Measurements from ENCODE around the gene LAMTOR5.
"Not testable (repeated sequence)": the region's sequence is repeated elsewhere in the genome, so short reads cannot be mapped to it uniquely, and the experiment has no call there.

Gene LAMTOR5

DNA sequence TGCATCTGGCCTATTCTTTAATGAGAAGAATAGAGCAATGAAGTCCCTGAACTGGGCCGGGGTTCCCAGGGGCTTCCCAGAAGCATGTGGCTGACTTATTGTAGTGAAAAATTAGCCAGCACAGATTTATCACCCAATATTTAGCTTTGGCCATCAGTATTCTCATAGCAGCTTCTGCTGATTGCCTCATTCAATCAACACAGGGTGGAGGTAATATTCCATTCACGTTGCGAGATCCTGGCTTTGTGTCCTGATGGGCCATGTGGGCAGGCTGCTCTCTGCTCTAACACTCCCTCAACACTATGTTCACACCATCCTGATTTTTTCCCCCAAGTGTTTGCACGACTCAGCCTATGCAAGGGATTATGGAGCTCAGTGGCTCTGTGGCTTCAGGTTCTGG is 21.5 kb upstream of the LAMTOR5 start:
- DNase-seq (ENCODE audit: low read depth, low spot score) = no peak

DNA sequence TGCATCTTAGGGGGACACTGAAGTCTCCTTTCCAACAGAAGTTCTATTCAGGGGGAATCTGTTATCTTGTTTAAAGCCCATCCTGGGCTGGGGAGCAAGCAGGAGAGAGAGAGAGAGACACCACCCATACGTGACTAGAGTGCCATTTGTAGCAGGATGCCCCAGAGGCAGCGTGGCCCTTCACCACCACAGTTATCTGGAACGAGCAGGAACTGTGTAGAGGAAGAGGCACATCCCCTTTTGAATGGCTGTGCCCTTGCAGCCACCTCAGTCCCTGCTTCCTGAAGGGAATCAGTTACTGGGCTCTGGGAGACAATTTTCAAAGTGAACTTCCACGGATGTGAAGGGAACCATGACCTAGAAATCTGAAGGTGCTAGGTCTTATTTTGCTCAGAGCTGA is 19.4 kb upstream of the LAMTOR5 start:
- DNase-seq (ENCODE audit: low read depth, low spot score) = no peak

DNA sequence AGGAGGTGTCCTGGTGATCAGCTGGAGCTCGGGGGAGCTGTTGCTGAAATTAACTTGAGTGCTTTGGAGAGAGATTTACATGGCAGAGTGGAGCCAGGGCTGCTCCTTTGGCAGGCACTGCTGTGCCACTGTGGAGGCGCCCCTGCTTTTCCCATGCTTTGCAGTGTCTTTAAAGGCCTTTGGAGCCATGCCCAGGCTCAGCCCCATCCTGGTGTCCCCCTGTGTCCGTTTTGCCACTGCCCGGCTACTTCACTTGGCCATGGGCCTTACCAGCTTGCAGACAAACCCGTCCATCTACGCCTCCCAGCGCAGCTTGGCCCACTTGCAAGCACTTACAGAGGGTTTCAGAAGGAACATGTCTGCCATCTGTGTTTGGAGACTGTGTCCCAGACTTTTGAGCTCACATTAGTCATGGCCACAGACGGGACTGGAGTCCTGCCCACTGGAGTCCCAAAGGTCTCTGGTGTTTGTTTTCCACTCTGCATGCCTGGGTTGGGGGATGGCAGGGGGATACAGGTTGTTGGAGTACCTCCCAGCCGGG is 18.2 kb upstream of the LAMTOR5 start:
- no peak for DNase-seq (ENCODE audit: low read depth, low spot score)

DNA sequence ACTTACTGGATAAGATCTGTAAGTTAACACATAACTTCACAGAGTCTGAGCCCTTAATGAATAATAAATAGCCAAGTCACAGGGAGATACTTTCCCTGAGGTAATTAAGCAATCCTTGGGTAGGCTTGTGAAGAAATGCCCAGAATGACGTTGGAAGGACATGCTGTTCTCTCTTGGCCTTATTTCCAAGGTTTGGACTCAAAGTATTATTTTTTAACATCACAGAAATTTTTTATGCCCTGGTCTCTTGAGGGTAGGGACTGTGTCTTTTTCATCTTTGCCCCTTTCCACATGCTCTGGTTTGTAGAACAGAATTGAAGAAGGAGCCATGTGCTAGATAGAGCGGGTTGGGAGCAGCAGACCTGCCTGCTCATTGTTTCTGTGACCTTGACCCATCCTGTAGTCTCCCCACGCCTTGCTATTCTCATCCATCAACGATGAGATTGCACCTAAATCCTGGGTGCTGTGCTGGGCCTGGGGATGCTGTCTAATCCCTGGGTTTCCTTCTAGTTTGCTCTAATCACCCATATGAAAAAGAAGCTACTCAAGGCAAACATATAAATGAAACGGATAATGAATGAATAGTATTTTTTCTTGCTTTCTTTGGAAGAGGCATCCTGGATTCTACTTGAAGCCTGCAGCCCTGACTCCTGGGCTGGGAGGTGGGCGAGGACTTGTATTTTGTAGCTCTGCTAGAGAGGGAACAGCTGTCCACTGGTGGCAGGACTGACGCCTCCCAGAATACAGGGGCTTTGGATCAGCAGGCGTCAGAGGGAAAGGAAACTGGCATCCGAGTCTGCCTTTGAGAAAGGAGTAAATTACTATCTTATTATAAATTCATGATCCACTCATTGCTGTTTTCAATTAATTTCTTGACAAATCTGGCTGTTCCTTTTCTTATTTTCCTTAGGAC is 17.5 kb upstream of the LAMTOR5 start:
- no peak for DNase-seq (ENCODE audit: low read depth, low spot score)

DNA sequence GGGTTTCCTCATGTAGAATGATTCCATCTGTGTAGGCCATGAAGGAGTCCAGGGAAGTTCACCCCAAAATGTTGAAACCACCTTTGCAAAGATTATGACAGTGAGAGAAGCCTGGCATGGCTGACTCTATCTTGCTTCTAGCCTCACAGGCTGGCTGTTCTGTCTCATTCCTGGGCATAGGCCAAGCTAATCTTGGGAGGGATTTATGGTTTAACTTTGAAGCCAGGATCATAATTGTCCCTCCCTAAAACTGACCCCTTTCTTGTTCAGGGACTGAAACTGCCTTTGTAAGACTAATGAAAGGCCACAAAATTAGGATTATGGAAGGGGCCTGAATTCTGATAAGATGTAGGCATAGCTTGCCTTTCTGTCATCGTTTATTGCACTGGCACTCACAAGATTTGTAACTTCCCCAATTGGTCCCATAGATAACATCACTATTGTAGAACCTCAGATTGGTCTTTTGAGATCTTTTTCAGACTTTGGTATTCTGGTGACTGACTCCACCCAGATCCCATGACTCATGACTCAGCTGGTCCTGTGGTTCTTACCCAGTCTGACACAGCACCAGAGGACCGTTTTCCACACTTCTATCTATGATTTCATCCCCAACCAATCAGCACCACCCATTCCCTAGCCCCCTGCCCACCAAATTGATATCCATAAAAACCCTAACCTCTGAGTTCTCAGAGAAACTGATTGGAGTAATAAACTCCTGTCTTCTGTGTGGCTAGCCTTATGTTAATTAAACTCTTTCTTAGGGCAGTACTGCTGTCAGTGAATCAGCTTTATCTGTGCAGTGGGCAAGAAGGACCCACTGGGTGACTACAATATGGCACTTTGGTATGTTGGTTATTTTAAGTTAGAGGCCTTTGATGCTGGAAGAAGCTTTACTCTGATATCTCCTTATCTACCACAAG is 13.6 kb upstream of the LAMTOR5 start:
- no peak for DNase-seq (ENCODE audit: low read depth, low spot score)

DNA sequence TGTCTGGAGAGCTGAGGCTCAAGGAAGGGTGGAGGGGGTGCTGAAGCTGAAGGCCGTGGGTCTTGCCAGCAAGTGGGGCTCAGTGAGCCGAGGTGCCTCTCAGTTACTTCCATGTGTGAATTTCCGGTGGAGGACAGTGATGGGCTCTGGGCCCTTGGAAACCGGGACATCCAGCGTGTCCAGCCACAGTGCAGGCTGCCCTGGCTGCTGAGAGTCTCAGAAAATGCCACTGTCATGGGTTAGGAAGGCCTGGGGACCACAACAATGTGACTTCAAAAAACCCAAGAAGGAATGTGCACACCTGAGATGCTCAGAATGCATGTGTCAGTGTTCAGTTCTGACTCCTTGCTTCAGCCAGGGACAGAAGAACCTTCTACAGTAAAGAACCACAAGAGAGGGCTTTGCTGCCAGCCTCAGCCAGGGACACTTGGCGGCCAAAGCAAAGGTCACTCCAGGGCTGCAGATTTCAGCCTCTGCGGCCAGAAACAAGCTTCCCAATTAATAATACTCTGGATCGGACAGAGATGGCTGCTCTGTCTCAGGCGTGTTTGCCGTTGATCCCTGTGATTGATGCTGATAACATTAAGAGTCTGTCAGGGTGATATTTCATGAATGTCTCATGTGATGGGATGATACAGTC is 12.6 kb upstream of the LAMTOR5 start:
- no peak for DNase-seq (ENCODE audit: low read depth, low spot score)

DNA sequence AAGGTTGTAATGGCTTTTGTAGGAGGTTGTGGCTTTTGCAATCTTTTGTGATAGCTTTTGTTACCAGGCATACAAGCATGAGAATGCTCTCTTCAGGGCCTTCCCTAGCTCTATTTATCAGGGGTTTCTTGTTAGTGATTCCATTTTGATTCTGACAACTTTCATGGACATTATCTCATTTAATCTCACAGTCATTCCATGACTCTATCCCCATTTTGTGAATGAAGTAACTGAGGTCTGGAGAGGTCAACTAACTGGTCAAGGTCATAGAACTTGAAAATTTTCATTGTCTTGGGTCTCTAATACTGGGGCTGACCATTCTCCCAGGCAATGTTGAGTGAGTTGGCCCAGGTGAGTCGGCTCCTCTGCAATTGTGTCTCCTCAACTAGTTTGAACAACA is 11.2 kb upstream of the LAMTOR5 start:
- no peak for DNase-seq (ENCODE audit: low read depth, low spot score)

DNA sequence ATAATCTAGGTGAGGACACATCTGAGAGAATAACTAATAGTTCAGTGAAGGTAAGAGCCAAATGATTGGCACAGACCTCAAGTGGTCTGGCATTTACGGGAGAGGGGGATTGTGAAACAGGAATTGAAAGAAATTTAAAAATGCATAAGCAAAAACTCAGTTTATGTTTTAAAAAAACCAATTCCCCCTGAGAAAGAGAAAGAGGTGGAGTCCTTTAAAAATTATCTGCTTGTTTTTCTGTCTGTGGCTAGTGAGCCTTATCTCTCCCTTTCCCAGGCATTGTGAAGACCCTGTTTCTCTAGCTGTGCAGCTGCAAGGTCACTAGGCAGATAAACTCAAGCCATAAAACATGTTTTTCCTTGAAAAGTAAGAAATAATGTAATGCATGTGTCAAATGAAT is 5.6 kb upstream of the LAMTOR5 start:
- not testable (repeated sequence) for DNase-seq (ENCODE audit: low read depth, low spot score)

DNA sequence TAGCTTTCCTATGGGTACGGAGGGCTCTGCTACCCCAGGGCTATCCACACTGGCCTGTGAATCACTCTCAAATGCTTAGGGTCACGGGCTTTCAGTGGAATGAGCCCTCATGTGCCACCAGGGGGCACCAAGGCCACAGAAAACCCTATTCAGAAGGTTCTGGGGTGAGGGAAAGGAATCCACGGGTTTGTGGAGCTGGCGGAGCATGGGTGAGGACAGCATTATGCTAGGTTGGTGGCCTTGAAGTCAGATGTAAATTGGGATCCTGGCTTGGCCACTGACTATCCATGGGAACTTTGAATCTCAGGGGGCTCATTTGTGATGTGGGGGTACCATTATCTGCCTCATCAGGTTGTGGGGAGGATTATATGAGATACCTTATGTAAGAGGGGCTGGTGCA is 5.1 kb upstream of the LAMTOR5 start:
- DNase-seq (ENCODE audit: low read depth, low spot score) = peak; percentile 26

DNA sequence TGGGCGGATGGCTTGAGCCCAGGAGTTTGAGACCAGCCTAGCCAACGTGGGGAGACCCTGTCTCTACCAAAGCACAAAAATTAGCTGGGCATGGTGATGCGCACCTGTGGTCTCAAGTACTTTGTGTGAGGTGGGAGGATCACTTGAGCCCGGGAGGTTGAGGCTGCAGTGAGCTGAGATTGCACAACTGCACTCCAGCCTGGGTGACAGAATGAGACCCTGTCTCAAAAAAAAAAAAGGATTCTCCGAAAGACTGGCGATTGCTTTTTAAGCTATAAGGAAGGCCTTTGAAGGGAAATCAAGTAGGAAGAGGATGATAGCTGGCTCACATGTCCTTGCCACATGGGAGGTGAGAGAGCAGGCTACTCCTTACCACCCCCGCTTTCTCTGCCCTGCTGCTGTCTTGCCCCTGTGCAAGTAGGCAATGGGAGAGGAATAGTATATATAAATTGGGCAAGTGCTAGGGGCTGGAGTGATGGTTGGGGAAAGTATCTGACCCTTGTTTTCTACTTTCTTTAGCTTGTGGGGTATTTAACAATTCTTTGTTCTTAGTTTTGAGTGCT is 3.8 kb upstream of the LAMTOR5 start:
- no peak for DNase-seq (ENCODE audit: low read depth, low spot score)

DNA sequence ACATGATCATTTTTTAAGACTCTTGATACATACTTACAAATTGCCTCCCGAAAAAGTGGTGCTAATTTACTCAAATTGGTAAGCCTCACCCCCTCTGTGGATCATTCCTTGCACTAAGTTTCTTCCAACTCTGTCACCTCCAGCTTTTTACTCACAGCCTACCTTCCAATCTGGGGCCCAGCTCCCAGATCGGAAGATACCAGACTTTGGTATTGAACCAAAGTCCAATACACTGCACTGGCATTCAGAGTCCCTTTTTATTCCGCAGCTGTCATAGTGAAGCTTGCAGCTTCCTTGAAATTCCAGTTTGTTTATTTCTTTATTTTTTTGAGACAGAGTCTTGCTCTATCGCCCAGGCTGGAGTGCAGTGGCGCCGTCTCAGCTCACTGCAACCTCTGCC is 1.8 kb upstream of the LAMTOR5 start:
- DNase-seq (ENCODE audit: low read depth, low spot score) = no peak

DNA sequence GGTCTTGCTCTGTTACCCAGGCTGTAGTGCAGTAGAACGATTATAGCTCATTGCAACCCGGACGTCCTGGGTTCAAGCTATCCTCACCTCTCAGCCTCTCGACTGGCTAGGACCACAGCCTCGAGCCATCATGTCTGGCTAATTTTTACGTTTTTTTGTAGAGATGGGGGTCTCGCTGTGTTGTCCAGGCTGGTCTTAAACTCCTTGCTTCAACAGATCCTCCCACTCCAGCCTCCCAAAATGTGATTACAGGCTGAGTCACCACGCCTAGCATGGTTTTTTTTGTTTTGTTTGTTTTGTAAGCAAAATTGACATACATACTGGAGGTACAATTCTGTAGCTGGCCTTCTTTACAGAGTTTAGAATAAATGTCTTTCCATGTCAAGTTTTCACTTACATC is 994 bp upstream of the LAMTOR5 start:
- no peak for DNase-seq (ENCODE audit: low read depth, low spot score)

DNA sequence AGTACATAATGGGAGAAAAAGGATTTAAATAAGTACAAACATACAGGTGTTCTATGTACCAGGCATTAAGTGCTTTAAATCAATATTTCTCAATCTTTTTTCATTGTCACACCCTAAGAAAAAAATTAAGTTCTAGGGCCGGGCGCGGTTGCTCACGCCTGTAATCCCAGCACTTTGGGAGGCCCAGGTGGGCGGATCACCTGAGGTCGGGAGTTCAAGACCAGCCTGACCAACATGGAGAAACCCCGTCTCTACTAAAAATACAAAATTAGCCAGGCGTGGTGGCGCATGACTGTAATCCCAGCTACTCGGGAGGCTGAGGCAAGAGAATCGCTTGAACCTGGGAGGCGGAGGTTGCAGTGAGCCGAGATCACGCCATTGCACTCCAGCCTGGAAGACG is 1.1 kb downstream of the LAMTOR5 start:
- DNase-seq (ENCODE audit: low read depth, low spot score) = not testable (repeated sequence)

DNA sequence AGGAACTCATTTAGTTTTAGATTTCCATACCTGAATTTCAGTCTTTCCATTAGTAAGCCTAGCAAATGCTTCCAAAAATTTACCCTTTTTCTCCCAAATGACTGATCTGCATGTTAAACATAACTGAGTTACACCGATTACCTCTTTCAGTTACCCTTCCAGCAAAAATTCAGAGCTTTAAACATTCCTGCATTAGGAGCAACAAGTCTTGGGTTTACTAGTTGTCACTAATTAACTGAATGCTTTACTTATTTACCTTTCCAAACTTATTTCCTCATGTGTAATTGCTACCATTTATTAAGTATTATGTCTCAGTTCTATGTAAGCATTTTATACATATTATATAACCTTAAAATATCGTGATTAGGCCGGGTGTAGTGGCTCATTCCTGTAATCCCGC is 3.1 kb downstream of the LAMTOR5 start:
- no peak for DNase-seq (ENCODE audit: low read depth, low spot score)

DNA sequence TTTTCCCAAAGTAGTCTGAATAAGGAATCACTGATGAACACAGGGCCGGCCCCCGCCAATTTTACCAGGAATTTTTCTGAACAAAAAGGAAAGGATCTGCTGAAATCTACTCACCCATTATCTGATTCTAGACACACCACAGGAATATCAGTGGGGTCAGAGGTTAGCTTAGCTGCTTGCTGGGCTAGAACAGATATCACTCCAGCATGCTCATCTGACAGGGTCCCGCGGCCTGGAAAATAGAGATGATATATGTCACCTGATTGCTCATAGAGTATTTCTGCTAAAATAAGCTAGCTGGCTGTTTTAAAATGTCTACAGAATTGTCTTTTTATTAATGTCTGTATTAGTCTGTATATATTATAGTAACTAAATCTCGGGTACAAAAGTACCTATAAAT is 3.7 kb downstream of the LAMTOR5 start:
- no peak for DNase-seq (ENCODE audit: low read depth, low spot score)

DNA sequence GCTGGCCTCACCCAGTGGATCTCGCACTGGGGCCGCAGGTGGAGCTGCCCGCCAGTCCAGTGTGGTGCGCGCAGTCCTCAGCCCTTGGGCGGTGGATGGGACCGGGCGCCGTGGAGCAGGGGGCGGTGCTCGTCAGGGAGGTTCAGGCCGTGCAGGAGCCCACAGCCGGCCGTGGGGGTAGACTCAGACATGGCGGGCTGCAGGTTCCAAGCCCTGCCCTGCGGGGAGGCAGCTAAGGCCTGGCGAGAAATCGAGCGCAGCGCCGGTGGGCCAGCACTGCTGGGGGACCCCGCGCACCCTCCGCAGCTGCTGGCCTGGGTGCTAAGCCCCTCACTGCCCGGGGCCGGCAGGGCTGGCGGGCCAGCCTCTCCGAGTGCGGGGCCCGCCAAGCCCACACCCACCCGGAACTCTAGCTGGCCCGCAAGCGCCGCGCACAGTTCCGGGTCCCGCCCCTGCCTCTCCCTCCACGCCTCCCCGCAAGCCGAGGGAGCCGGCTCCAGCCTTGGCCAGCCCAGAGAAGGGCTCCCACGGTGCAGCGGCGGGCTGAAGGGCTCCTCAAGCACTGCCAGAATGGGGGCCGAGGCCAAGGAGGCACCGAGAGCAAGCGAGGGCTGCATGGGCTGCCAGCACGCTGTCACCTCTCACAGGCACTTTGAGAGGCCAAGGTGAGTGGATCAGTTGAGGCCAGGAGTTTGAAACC is 11.1 kb downstream of the LAMTOR5 start:
- DNase-seq (ENCODE audit: low read depth, low spot score) = not testable (repeated sequence)

DNA sequence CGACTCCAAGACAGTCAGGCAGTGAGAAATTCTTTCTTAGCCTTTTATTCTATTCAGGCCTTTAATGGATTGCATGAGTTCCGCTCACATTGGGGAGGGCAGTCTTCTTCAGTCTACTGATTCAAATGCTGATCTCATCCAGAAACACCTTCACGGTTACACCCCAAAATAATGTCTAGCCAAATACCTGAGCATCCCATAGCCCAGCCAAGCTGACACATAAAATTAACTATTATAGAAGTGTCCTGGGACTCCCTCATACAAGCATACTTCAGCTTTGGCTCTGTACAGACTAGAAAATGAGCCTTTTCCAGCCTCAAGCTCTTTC is 13.0 kb downstream of the LAMTOR5 start:
- DNase-seq (ENCODE audit: low read depth, low spot score) = no peak

DNA sequence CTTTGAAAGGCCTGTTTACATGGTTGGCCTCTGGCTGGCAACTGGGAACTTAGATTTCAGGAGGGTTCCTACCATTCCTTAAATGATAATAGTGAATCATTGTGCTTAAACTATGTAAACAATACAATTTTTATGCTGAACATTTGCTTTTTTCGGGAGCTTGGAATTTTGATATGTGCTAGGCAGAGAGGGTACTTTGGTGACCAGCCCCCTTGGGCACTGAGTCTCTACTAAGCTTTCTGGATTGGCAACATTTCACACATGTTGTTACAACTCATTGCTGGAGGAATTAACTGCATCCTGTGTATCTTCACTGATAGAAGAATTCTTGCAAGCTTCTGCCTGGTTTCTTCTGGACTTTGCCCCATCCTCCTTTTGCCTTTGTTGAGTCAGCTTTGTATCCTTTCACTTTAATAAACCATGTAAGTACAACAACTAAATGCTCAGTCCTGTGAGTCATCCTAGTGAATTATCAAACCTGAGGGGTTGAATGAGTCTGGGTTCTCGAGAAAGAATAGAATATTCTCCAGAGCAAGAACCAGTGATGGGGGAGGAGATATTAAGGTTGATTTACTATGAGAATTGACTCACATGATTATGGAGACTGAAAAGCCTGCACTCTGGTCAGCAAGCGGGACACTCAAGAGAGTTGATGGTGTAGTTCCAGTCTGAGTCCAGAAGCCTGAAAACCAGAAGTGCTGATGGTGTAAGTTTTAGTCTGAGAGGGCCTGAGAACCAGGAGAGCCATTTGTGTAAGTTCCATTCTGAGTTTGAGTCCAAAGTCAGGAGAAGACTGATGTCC is 13.6 kb downstream of the LAMTOR5 start:
- no peak for DNase-seq (ENCODE audit: low read depth, low spot score)

DNA sequence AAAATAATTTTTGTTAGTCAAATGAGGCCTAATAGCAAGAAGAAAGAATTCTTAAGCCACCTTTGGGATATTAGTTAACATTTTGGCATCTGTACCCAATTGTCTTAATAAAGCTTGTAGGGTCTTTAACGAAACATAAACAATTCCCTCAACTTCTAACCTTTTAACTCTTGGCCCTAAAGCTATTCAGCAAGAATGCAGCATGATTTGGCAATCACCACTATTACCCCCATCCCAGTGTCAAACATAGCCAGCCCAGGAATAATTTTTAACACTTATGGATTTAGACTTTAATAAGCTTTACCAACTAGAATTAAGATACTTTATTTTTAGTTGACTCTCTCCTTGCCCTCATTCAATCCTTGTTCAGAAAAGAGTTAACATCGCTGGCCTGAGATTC is 14.2 kb downstream of the LAMTOR5 start:
- DNase-seq (ENCODE audit: low read depth, low spot score) = no peak

DNA sequence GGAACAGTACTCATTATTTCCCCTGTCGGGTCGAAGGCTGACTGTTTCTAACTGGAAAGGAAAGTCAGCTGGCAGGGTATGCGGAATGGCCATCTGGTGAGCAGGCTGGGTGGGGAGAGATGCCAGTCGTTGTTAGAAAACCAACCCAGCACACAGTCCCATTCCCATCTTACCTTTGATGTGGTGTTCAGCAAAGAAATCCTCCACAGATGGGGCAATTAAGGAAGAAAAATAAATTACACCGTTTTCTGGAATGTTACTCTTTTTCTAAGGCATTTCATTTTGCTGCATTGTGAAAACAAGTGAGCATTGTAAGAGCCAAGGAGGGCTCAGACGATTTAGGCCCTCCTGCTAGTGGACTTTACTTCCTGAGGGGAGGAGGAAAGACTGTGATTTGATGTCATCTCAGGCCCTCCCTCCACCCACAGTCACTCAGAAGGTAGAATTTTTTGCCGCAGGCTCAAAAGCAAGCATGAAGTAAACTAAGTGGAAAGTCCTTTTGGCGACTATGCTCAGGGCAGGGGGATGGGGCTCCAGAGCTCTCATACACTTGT is 16.7 kb downstream of the LAMTOR5 start, which contains the start of gene SLC16A4:
Gene SLC16A4 (minus strand): TSS at position 335 of the 554 bp plus-strand sequence. CDS start 1,703 bp downstream, outside the sequence.
- no peak for DNase-seq (ENCODE audit: low read depth, low spot score)

All from activated CD4-positive, CD25-positive, alpha-beta regulatory T cell treated with anti-CD3 and anti-CD28 coated beads, Interleukin-2, amount 50 U/mL, for 16 hours (primary cell).